Prostate gland (tissue), 2 donors: ENCODE results near the gene PAX8.

Experiments
- CTCF ChIP-seq, 4 experiments: fragments of 200-600 bp in 2 of 4; fragments of 450-650 bp in 2 of 4; sonication (generic) in 2 of 4; IDR thresholded peaks; 1 replicate in 3 of 4; 2 replicates in 1 of 4; pipeline ENCODE4 v1.5.1; 2016 to 2019; ENCODE audit warnings: antibody characterized with exemption in 4 of 4, mild to moderate bottlenecking in 2 of 4, moderate library complexity in 2 of 4
- POLR2A ChIP-seq: fragments of 450-650 bp; IDR thresholded peaks from one replicate; pipeline ENCODE4 v1.6.1; 2016; ENCODE audit warnings: antibody characterized with exemption, mild to moderate bottlenecking
- POLR2AphosphoS5 ChIP-seq: sonication (generic); formaldehyde crosslinking; IDR thresholded peaks from one replicate; pipeline ENCODE4 v1.6.1; 2017; ENCODE audit warnings: antibody characterized with exemption

GRCh38 chr2:113316085-113316484, 37.4 kb upstream of the PAX8 start:
- no peak for TF ChIP-seq CTCF (IDR thresholded peaks at IDR 0.05)
- no peak for TF ChIP-seq POLR2AphosphoS5
- TF ChIP-seq POLR2A = no peak
